Muscle layer of duodenum (tissue), 2 donors: ENCODE measurements around the gene RNLS.

Experiments used
- H3K27ac ChIP-seq: one replicate; pipeline ENCODE4 v1.7.0; 2013; ENCODE audit warnings: mild to moderate bottlenecking, low read length
- H3K27me3 ChIP-seq: one replicate; pipeline ENCODE4 v1.7.0; 2013; ENCODE audit warnings: low read depth, mild to moderate bottlenecking, control low read depth, low read length
- H3K36me3 ChIP-seq, 2 donors: one replicate each; pipeline ENCODE4 v1.7.0; 2013; ENCODE audit warnings: low read length in 2 of 2, control low read depth in 1 of 2, mild to moderate bottlenecking in 1 of 2; ENCODE audit not compliant: insufficient read depth in 2 of 2, control insufficient read depth in 1 of 2
- H3K4me1 ChIP-seq, 2 donors: one replicate each; pipeline ENCODE4 v1.7.0; 2013; ENCODE audit warnings: low read length in 2 of 2, mild to moderate bottlenecking in 2 of 2, control low read depth in 1 of 2, moderate library complexity in 1 of 2; ENCODE audit not compliant: insufficient read depth in 2 of 2, control insufficient read depth in 1 of 2
- H3K4me3 ChIP-seq, 2 donors: one replicate each; pipeline ENCODE4 v1.7.0; 2013; ENCODE audit warnings: low read length in 2 of 2, low read depth in 1 of 2, mild to moderate bottlenecking in 1 of 2
- H3K9me3 ChIP-seq, 2 donors: one replicate each; pipeline ENCODE4 v1.7.0; 2013; ENCODE audit warnings: low read length in 2 of 2, control low read depth in 1 of 2, mild to moderate bottlenecking in 1 of 2; ENCODE audit not compliant: control insufficient read depth in 1 of 2
- donor health status: healthy.

Gene RNLS

GRCh38 chr10:88260329-88261051 is 322.6 kb downstream of the RNLS start:
- H3K4me1 ChIP-seq = no peaks in the 10 kb centered on the region
- H3K9me3 ChIP-seq = no peaks in the 10 kb centered on the region
- H3K27me3 ChIP-seq = no peaks in the 10 kb centered on the region
- H3K4me3 ChIP-seq = no peak overlapping the region
- H3K36me3 ChIP-seq = no peaks in the 10 kb centered on the region
- H3K27ac ChIP-seq = no peak overlapping the region

GRCh38 chr10:88259381-88259780 is 323.7 kb downstream of the RNLS start:
- no peak overlapping the region for H3K4me3 ChIP-seq
- no peaks in the 10 kb centered on the region for H3K27me3 ChIP-seq
- no peaks in the 10 kb centered on the region for H3K36me3 ChIP-seq
- H3K27ac ChIP-seq = no peak overlapping the region
- no peaks in the 10 kb centered on the region for H3K4me1 ChIP-seq
- H3K9me3 ChIP-seq = no peaks in the 10 kb centered on the region

GRCh38 chr10:88256886-88257285 is 326.2 kb downstream of the RNLS start:
- H3K27ac ChIP-seq = no peak overlapping the region
- no peaks in the 10 kb centered on the region for H3K27me3 ChIP-seq
- H3K9me3 ChIP-seq = no peaks in the 10 kb centered on the region
- H3K4me1 ChIP-seq = no peaks in the 10 kb centered on the region
- H3K4me3 ChIP-seq = no peak overlapping the region
- no peaks in the 10 kb centered on the region for H3K36me3 ChIP-seq

- Histone ChIP-seq H3K27me3 (no peaks in the 10 kb centered on the region), H3K9me3 (no peaks in the 10 kb centered on the region), H3K4me1 (no peaks in the 10 kb centered on the region), H3K36me3 (no peaks in the 10 kb centered on the region), H3K27ac (no peak overlapping the region), H3K4me3 (no peak overlapping the region)
Measured at GRCh38 chr10:88256013-88256680, 327.0 kb downstream of the RNLS start.

- Histone ChIP-seq H3K36me3 (no peaks in the 10 kb centered on the region), H3K27ac (no peak overlapping the region), H3K4me1 (no peaks in the 10 kb centered on the region), H3K9me3 (no peaks in the 10 kb centered on the region), H3K4me3 (no peak overlapping the region), H3K27me3 (no peaks in the 10 kb centered on the region)
Measured at GRCh38 chr10:88254091-88254490, 329.0 kb downstream of the RNLS start.

- Histone ChIP-seq H3K4me3 (no peak overlapping the region), H3K27ac (no peak overlapping the region), H3K4me1 (no peaks in the 10 kb centered on the region), H3K36me3 (no peaks in the 10 kb centered on the region), H3K9me3 (no peaks in the 10 kb centered on the region), H3K27me3 (no peaks in the 10 kb centered on the region)
Measured at GRCh38 chr10:88253622-88254021, 329.5 kb downstream of the RNLS start.

- H3K27me3 ChIP-seq = no peaks in the 10 kb centered on the region
- H3K4me3 ChIP-seq = no peak overlapping the region
- H3K9me3 ChIP-seq = no peaks in the 10 kb centered on the region
- no peaks in the 10 kb centered on the region for H3K4me1 ChIP-seq
- no peak overlapping the region for H3K27ac ChIP-seq
- no peaks in the 10 kb centered on the region for H3K36me3 ChIP-seq
Measured at GRCh38 chr10:88253128-88253527, 330.0 kb downstream of the RNLS start.

- no peaks in the 10 kb centered on the region for H3K27me3 ChIP-seq
- H3K4me3 ChIP-seq = no peak overlapping the region
- H3K36me3 ChIP-seq = no peaks in the 10 kb centered on the region
- H3K27ac ChIP-seq = no peak overlapping the region
- no peaks in the 10 kb centered on the region for H3K9me3 ChIP-seq
- no peaks in the 10 kb centered on the region for H3K4me1 ChIP-seq
Measured at GRCh38 chr10:88249450-88249849, 333.7 kb downstream of the RNLS start.

- Histone ChIP-seq H3K4me1 (no peaks in the 10 kb centered on the region), H3K27me3 (no peaks in the 10 kb centered on the region), H3K9me3 (no peaks in the 10 kb centered on the region), H3K27ac (no peak overlapping the region), H3K4me3 (no peak overlapping the region), H3K36me3 (no peaks in the 10 kb centered on the region)
Measured at GRCh38 chr10:88246675-88247074, 336.4 kb downstream of the RNLS start.

- Histone ChIP-seq H3K9me3 (no peaks in the 10 kb centered on the region), H3K4me1 (no peaks in the 10 kb centered on the region), H3K36me3 (no peaks in the 10 kb centered on the region), H3K4me3 (no peak overlapping the region), H3K27me3 (no peaks in the 10 kb centered on the region), H3K27ac (no peak overlapping the region)
Measured at GRCh38 chr10:88245974-88246511, 337.1 kb downstream of the RNLS start.

- Histone ChIP-seq H3K36me3 (no peaks in the 10 kb centered on the region), H3K4me3 (no peak overlapping the region), H3K9me3 (no peaks in the 10 kb centered on the region), H3K27me3 (no peaks in the 10 kb centered on the region), H3K4me1 (no peaks in the 10 kb centered on the region), H3K27ac (no peak overlapping the region)
Measured at GRCh38 chr10:88244781-88245625, 338.1 kb downstream of the RNLS start.
